ENCODE data around the gene SLC25A51.
"Not testable (repeated sequence)": the region's sequence is repeated elsewhere in the genome, so short reads cannot be mapped to it uniquely, and the experiment has no call there.

Gene SLC25A51

DNA sequence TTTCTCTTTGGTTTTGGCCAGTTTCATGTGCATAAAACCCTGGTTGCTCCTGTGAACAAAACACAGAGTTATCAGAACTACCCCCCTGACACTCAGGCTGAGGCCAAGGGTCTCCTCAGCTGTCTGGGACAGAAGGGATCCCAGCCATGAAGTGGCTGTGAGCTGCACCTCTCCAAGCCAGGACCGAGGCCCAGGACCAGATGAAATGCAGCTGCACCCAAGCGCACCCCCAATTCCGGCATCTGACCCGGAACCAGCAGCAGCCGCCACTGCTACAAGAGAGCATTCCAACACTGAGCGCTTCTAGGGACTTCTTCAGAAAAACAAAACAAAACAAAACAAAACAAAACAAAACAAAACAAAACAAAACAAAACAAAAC, 16.0 kb upstream of the SLC25A51 start:
- Mint-ChIP-seq H3K36me3 (no peaks in the 10 kb centered on the region), H3K27ac (no peak overlapping the region)
- no peak for ATAC-seq (ENCODE audit: low read depth)

GRCh38 chr9:37919246-37919955, 15.5 kb upstream of the SLC25A51 start:
- DNase-seq (ENCODE audit: low spot score in 2 of 2) (no peak), ATAC-seq (ENCODE audit: low read depth) (no peak)
- no peak overlapping the region for H3K27ac Mint-ChIP-seq
- no peaks in the 10 kb centered on the region for H3K27me3 Mint-ChIP-seq
- no peak overlapping the region for H3K4me3 Mint-ChIP-seq
- H3K36me3 Mint-ChIP-seq = no peaks in the 10 kb centered on the region
- no peaks in the 10 kb centered on the region for H3K9me3 Mint-ChIP-seq
- no peaks in the 10 kb centered on the region for H3K4me1 Mint-ChIP-seq

More for the DNA sequence above, 16.0 kb upstream of the SLC25A51 start:
- no peak for DNase-seq (ENCODE audit: low spot score in 2 of 2)
- Mint-ChIP-seq H3K27me3 (no peaks in the 10 kb centered on the region), H3K9me3 (no peaks in the 10 kb centered on the region), H3K4me1 (no peaks in the 10 kb centered on the region), H3K4me3 (no peak overlapping the region)

DNA sequence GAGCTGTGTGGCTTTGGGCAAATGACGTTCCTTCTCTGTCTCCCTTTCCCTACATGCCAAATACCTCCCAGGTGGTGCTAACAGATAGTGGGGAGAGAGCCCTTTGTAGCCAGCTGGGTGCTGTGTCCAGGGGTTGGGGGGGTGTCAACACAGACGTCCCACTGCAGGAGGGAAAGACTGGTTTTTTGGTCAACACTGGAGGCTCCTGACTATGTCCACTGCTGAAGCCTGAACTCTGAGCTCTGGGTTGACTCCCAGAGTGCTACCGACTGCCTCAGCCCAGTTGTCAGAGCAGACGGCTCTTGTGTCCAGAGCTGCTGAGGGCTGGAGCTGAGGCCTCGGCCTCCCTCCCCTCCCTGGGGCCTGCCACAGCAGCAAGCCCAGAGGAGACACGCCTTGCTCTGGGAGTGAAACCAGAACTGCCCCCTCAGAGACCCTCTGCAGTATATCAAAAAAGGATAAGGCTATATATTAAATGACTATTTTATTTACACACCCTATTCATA, 14.8 kb upstream of the SLC25A51 start:
- Mint-ChIP-seq H3K4me3 (no peak overlapping the region), H3K4me1 (peaks cover under 1% of the 10 kb centered on the region), H3K27ac (no peak overlapping the region), H3K9me3 (no peaks in the 10 kb centered on the region), H3K27me3 (no peaks in the 10 kb centered on the region), H3K36me3 (no peaks in the 10 kb centered on the region)
- no peak for DNase-seq (ENCODE audit: low spot score in 2 of 2)
- ATAC-seq (ENCODE audit: low read depth) = no peak

- peaks cover 5% of the 10 kb centered on the region for H3K4me1 Mint-ChIP-seq
- no peak for DNase-seq (ENCODE audit: low spot score in 2 of 2)
Measured at GRCh38 chr9:37917801-37918664, 14.1 kb upstream of the SLC25A51 start.

DNA sequence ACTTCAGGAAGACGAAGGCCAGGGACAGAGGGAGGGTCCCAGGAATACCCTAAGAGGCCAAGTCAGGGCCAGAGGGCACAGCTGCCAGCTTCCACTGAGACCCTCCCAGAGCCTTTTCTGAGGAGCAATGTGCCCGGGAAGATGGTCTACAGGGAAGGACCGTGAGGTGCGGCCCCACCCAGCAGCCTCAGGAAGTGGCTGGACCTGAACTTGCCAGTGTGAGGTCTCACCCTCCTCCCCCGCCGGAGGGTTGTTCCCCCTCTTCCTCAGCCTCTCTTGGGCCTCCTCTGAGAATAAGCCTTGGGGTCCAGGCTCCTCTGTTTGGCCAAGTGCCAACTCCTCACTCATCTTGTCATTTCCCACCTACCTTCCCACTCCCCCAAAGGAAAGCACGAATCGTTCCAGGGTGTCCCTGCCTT, 13.4 kb upstream of the SLC25A51 start:
- Mint-ChIP-seq H3K27ac (no peak overlapping the region), H3K4me3 (no peak overlapping the region), H3K27me3 (no peaks in the 10 kb centered on the region), H3K4me1 (peaks cover 5% of the 10 kb centered on the region), H3K36me3 (no peaks in the 10 kb centered on the region), H3K9me3 (no peaks in the 10 kb centered on the region)
- no peak for ATAC-seq (ENCODE audit: low read depth)
- no peak for DNase-seq (ENCODE audit: low spot score in 2 of 2)

More at GRCh38 chr9:37917801-37918664, 14.1 kb upstream of the SLC25A51 start:
- H3K4me3 Mint-ChIP-seq = no peak overlapping the region
- ATAC-seq (ENCODE audit: low read depth) = no peak
- peak overlapping the region; percentile 49 for H3K27ac Mint-ChIP-seq
- H3K36me3 Mint-ChIP-seq = no peaks in the 10 kb centered on the region
- no peaks in the 10 kb centered on the region for H3K27me3 Mint-ChIP-seq
- no peaks in the 10 kb centered on the region for H3K9me3 Mint-ChIP-seq

DNA sequence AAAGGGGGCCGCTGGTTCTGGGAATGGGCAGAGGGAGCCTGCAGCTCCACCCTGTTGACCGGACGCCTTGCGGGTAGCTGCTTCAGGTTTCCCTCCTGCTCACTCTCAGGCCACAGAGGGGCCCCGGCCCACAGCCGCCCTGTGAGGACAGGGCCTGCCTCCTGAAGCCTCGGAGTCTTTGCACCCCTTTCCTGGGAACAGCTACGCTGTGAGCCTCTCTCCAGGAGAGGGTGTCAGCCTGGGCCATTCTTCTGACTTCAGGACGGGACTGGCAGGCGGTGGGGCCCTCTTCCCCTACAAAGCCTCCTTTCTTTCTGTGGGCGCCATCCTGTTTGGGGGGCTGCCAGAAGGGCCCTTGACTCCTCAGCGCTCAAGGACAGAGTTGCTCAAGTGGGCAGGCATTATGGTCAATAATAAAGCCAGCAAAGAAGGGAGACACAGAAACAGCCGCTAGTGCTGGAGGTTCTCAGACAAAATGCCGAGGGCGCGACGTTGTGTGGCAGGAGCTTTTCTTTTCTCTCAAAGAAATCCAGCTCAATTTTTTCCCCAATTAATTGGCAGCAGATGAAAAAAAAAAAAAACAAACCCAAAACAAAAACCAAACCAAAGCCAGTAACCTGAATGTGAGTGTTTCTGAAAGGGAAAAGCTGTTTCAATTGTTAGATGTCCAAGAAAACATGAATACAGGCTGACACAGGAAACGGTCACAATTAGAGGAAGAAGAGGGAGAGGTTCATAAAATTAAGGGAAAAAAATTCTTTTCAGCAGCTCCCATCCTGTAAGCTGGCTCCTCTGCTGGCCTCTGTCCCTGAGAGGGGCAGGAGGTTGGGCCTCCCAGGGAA, 12.8 kb upstream of the SLC25A51 start:
- no peak overlapping the region for H3K4me3 Mint-ChIP-seq
- no peaks in the 10 kb centered on the region for H3K27me3 Mint-ChIP-seq
- H3K36me3 Mint-ChIP-seq = no peaks in the 10 kb centered on the region
- no peak for DNase-seq (ENCODE audit: low spot score in 2 of 2)
- H3K4me1 Mint-ChIP-seq = peaks cover 5% of the 10 kb centered on the region
- no peaks in the 10 kb centered on the region for H3K9me3 Mint-ChIP-seq
- no peak for ATAC-seq (ENCODE audit: low read depth)
- no peak overlapping the region for H3K27ac Mint-ChIP-seq

- no peaks in the 10 kb centered on the region for H3K27me3 Mint-ChIP-seq
- no peak overlapping the region for H3K4me3 Mint-ChIP-seq
- H3K36me3 Mint-ChIP-seq = no peaks in the 10 kb centered on the region
- no peak overlapping the region for H3K27ac Mint-ChIP-seq
- H3K9me3 Mint-ChIP-seq = no peaks in the 10 kb centered on the region
- peaks cover 5% of the 10 kb centered on the region for H3K4me1 Mint-ChIP-seq
- DNase-seq (ENCODE audit: low spot score in 2 of 2) (no peak), ATAC-seq (ENCODE audit: low read depth) (no peak)
Measured at GRCh38 chr9:37915911-37916470, 12.1 kb upstream of the SLC25A51 start.

DNA sequence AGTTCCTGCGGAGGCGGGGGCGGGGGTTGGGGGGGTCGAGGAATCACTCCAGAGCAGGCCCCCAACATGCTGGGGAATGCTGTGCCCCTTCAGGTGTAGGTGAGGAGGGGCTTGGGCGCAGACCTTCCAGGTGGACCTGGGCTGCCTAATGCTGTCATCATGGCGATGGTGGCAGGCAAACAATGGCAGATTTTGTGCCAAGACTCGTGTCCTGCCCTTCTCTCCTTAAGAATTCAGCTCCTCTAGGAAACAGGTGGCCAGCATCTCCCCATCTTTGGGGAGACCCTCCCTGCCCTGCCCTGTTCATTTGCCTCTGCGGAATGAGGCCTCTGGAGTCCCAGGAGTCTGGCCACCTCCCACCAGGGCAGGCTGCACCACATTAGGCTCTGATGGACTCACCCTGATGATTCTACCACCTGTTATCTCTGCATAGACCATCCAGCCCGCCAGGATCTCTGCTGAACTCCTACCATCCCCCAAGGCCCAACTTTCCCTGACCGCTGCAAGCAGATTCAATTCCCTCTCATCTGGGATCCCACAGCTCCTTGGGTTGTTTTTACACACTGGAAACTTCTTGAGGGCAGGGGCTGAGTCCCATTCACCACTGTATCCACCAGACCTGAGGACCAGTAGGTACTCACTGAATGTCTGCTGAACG, 10.9 kb upstream of the SLC25A51 start:
- peaks cover 5% of the 10 kb centered on the region for H3K4me1 Mint-ChIP-seq
- DNase-seq (ENCODE audit: low spot score in 2 of 2) = no peak
- no peaks in the 10 kb centered on the region for H3K27me3 Mint-ChIP-seq
- no peak for ATAC-seq (ENCODE audit: low read depth)
- H3K36me3 Mint-ChIP-seq = no peaks in the 10 kb centered on the region
- peak overlapping the region; percentile 43 for H3K27ac Mint-ChIP-seq
- H3K4me3 Mint-ChIP-seq = no peak overlapping the region
- H3K9me3 Mint-ChIP-seq = no peaks in the 10 kb centered on the region

DNA sequence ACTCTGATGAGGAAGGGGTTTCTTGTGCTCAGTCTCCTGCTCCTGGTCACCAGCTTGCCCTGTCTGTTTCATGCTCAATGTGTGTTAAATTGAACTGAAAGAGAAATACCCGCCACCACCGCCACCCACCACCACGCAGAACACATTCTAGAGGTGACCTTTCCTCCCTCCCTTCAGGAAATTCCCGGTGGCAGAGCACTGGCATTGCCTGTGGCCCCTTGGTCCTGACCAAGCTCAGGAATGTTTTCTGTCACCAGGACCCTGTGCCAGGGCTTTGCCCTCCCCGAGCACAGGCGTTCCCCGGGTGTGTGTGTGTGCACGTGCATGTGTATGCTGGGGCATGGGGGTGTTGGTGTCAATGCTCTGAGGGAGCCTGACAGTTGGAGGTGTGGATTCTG, 10.2 kb upstream of the SLC25A51 start:
- Mint-ChIP-seq H3K27me3 (no peaks in the 10 kb centered on the region), H3K4me3 (no peak overlapping the region), H3K27ac (no peak overlapping the region), H3K36me3 (no peaks in the 10 kb centered on the region), H3K9me3 (no peaks in the 10 kb centered on the region), H3K4me1 (peaks cover 5% of the 10 kb centered on the region)
- ATAC-seq (ENCODE audit: low read depth) (no peak), DNase-seq (ENCODE audit: low spot score in 2 of 2) (no peak)

- ATAC-seq (ENCODE audit: low read depth) (peak; percentile 94), DNase-seq (ENCODE audit: low spot score in 2 of 2) (peak; percentile 89 to 92)
- Mint-ChIP-seq H3K9me3 (no peaks in the 10 kb centered on the region), H3K36me3 (no peaks in the 10 kb centered on the region), H3K4me3 (no peak overlapping the region), H3K27ac (no peak overlapping the region), H3K27me3 (no peaks in the 10 kb centered on the region), H3K4me1 (peaks cover 5% of the 10 kb centered on the region)
Measured at GRCh38 chr9:37913480-37914153, 9.7 kb upstream of the SLC25A51 start.

DNA sequence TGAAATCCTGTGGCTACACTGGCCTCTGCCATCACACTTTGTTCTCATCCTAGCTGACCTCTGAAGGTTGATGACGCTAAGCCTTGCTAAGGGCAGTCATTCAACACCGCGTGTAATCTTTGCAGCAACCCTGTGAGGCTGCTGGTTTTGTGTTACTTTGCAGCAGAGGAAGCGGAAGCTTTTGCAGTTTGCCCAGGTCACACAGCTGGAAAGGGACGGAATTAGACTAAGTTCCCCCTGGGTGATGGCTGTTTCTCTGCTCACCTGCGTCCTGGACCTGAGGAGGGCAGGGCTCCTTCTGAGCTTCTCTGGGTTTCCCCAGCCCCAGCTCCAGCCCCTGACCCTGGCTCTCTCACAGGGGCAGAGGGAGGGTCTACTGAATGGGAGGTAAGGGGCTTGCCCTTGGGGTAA, 7.3 kb upstream of the SLC25A51 start:
- Mint-ChIP-seq H3K36me3 (no peaks in the 10 kb centered on the region), H3K4me3 (no peak overlapping the region), H3K4me1 (peaks cover 5% of the 10 kb centered on the region), H3K9me3 (no peaks in the 10 kb centered on the region), H3K27me3 (no peaks in the 10 kb centered on the region), H3K27ac (no peak overlapping the region)
- DNase-seq (ENCODE audit: low spot score in 2 of 2) (no peak), ATAC-seq (ENCODE audit: low read depth) (no peak)

GRCh38 chr9:37910271-37910670, 6.3 kb upstream of the SLC25A51 start:
- H3K27me3 Mint-ChIP-seq = no peaks in the 10 kb centered on the region
- ATAC-seq (ENCODE audit: low read depth) (no peak), DNase-seq (ENCODE audit: low spot score in 2 of 2) (no peak)
- no peaks in the 10 kb centered on the region for H3K9me3 Mint-ChIP-seq
- no peak overlapping the region for H3K4me3 Mint-ChIP-seq
- H3K4me1 Mint-ChIP-seq = peaks cover 5% of the 10 kb centered on the region
- H3K27ac Mint-ChIP-seq = no peak overlapping the region
- no peaks in the 10 kb centered on the region for H3K36me3 Mint-ChIP-seq

DNA sequence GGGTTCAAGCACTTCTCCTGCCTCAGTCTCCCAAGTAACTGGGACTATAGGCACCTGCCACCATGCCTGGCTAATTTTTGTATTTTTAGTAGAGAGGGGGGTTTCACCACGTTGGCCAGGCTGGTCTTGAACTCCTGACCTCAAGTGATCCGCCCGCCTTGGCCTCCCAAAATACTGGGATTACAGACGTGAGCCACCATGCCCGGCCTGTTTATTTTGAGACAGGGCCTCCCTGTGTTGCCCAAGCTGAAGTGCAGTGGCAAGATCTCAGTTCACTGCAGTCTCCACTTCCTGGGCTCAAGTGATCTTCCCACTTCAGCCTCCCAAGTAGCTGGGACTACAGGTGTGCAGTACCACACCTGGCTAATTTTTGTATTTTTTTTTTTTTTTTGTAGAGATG, 5.9 kb upstream of the SLC25A51 start:
- H3K4me1 Mint-ChIP-seq; H3K27me3 Mint-ChIP-seq; DNase-seq (ENCODE audit: low spot score in 2 of 2); ATAC-seq (ENCODE audit: low read depth); H3K9me3 Mint-ChIP-seq; H3K4me3 Mint-ChIP-seq; H3K27ac Mint-ChIP-seq; H3K36me3 Mint-ChIP-seq: not testable (repeated sequence)

All from memory B cell (primary cell).